PFSK-1 (cell line): ENCODE results near the gene CTSH.

ENCODE experiments used
- POLR2AphosphoS5 ChIP-seq: IDR thresholded peaks from 2 replicates; pipeline ENCODE4 v1.6.1; 2012; ENCODE audit warnings: low read depth, mild to moderate bottlenecking, control low read depth, low read length, moderate library complexity
- TAF1 ChIP-seq: IDR thresholded peaks from 2 replicates; pipeline ENCODE4 v1.6.1; 2012; ENCODE audit warnings: low read length, control low read depth, borderline replicate concordance; ENCODE audit not compliant: insufficient read depth
- TF ChIP-seq, protein P1 (sequence below), 2 experiments: IDR thresholded peaks; 2 replicates each; pipeline versions ENCODE4 v1.6.1 to v1.8.0; 2011 to 2012; ENCODE audit warnings: low read depth in 2 of 2, low read length in 2 of 2, control low read depth in 1 of 2, inconsistent platforms in 1 of 2, mild to moderate bottlenecking in 1 of 2, moderate library complexity in 1 of 2; ENCODE audit not compliant: insufficient read depth in 1 of 2

DNA sequence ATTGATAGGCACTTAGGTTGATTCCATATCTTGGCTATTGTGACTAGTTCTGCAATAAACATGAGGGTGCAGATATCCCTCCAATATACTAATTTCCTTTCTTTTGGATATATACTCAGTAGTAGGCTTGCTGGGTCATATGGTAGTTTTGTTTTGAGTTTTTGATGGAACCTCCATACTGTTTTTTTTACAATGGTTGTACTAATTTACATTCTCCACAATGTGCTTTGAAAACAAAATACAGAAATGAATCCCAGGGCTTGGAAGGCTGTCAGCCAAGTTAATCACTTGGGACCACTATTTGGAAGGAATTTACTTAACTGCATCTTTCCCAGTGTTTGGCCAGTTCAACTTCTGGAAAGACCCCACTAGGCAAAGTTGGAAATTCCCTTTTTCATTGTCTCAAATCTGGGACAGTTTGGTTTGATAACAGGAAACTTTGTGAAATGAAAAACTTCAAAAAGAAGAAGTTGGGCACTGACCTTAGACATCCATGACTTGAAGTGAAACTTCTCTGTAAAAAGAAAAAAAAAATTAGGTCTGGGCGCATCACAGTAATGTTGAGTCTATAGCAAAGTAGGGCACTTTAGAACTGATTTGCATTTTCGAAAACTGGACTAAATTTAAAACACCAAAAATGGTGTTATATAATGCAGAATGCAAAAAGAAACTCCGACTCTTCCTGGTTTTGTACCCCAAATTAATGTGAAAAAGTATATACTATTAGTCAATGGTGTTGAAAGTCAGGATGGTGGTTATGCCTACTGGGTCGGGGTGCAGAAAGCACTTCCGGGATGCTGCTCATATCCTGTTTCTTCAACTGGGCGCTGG is 6.0 kb downstream of the CTSH start:
- TF ChIP-seq TAF1 (no peak), POLR2AphosphoS5 (no peak)
- TF ChIP-seq, protein P1, sequence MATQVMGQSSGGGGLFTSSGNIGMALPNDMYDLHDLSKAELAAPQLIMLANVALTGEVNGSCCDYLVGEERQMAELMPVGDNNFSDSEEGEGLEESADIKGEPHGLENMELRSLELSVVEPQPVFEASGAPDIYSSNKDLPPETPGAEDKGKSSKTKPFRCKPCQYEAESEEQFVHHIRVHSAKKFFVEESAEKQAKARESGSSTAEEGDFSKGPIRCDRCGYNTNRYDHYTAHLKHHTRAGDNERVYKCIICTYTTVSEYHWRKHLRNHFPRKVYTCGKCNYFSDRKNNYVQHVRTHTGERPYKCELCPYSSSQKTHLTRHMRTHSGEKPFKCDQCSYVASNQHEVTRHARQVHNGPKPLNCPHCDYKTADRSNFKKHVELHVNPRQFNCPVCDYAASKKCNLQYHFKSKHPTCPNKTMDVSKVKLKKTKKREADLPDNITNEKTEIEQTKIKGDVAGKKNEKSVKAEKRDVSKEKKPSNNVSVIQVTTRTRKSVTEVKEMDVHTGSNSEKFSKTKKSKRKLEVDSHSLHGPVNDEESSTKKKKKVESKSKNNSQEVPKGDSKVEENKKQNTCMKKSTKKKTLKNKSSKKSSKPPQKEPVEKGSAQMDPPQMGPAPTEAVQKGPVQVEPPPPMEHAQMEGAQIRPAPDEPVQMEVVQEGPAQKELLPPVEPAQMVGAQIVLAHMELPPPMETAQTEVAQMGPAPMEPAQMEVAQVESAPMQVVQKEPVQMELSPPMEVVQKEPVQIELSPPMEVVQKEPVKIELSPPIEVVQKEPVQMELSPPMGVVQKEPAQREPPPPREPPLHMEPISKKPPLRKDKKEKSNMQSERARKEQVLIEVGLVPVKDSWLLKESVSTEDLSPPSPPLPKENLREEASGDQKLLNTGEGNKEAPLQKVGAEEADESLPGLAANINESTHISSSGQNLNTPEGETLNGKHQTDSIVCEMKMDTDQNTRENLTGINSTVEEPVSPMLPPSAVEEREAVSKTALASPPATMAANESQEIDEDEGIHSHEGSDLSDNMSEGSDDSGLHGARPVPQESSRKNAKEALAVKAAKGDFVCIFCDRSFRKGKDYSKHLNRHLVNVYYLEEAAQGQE (IDR thresholded peaks at IDR 0.05; ENCODE audit: insufficient read depth in 1 of 2, low read depth in 2 of 2, low read length in 2 of 2): no peak
